Measurements from ENCODE around the gene FHIT.

The FHIT gene

DNA sequence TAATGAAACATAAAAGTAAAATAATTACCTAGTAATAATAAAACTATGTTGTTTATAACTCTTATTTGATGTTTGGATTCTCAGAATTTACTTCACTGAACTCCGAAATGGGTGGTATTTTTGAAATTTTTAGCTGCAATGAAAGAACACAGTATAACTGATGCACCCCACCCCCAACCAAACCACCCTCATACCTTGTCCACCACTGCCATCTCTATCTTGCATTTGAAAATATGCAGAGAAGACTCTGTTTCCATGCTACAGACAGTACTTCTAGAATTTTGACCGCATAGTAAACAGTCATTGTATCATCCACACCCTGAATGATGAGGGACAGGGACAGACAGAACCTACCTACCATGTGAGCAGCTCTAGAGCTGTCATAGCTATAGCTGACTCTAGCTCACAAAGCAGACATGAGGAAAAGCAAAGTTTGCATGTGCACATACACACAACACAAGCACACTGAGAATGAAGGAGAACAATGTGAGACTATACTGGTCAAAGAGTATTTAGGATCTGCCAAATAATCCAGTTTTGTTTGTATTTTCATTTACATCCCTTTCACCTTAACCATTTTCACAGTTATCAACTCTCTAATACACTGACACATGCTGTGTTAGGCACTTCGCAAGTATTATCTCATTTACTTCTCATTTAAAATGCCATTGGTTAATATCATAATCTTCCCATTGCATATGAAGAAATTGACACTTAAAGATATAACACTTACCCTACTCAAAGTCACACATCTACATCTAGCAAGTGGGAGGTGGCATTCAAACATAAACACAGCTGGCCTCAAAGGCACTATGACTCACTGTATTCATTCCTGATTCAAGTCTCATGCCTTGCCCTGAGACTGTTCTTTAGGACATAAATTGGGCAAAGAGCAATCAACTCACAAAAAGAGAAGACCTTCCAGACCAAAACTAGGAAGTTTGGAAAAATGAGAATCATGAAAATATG is 1186.8 kb downstream of the FHIT start:
- no peak for DNase-seq

- DNase-seq = no peak
Observed at GRCh38 chr3:60056404-60056803, 1194.8 kb downstream of the FHIT start.

DNA sequence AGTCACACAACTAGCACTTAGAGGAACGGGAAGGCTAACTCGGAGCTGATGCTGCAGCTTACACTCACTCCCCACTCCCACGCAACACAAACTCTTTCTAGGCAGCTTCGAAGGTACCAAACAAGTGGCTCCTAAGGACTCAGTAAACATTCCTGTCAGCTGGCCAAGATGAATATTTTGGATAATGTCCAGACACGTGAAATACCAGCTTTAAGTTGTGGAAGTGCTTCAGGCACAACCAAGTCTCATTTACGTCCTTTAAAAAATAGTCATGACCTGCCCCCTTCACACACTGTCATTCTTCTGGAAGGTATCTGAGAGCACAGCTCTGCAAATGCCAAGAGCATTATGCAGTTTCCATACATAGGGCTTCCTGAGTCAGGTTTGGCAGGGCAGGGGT is 1195.5 kb downstream of the FHIT start:
- no peak for DNase-seq

GRCh38 chr3:60053526-60054265 is 1197.6 kb downstream of the FHIT start:
- DNase-seq = no peak

DNA sequence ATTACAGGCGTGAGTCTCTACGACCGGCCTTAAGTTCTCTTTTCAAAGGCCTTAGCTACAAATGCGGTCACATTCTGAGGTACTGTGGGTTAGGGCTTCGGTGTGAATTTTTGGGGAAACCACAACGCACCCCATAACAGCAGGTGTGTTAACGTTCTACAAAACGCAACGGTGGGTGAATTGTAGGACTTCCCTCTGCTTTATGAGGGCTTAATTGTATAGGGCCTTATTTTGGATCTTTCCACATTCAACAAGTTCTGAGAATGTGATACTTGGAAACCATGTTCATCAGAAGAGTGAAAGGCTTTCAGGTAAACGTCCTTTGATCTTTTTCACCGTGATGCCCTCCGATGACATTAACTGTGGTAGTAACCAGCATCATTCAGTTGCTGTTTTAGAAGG is 1202.8 kb downstream of the FHIT start:
- DNase-seq = no peak

DNA sequence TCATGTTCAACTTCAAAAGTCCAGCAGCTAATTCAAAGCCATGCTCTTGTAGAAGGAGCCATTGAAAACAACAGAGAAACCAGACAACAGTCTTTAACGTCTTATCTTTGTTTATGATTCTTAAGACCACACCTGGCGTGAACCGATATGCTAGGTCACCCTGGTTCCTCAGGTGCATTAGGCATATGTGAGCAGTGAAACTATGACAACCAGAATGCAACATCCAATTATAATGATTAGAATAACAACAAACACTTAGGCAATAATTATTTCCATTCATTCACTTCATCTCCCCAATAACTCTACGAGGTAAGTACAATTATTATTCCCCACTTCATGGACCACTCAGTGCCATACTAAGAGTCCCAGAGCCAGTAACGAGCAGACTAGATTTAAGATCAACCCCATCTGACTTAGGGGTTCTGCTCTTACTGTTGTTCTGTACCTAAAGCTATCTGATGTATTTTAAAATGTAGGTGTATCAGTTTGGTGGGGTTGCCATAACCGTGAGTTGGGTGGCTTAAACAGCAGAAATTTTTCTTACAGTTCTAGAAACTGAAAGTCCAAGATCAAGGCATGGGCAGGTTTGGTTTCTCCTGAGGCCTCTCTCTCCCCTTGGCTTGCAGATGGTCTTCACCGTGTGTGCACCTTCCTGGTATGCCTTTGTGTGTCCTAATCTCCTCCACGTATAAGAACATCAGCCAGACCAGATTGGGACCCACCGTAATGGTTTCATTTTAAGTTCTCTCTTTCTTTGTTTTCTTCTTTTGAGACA is 1203.6 kb downstream of the FHIT start:
- DNase-seq = no peak

DNA sequence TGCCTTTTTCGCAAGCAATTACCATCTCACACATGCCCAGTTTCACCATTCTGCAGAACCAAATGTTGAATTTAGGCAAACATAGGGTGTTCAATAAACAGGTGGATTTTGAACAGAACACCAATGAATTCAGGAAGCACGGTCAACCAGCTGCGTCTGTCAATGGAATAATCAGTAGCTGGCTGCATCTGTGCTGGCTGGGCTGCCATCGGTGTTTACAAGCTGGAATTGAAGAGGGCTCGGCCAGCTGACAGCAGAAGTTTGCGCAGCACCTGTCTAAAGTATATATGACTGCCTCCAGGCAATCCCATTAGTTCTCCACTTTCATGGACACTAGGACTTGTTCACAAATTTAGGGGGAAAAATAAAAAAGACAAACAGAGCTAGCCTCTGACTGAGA is 1205.0 kb downstream of the FHIT start:
- DNase-seq = peak; percentile 14

GRCh38 chr3:60045686-60046085 is 1205.6 kb downstream of the FHIT start:
- DNase-seq = no peak

- no peak for DNase-seq
Observed at GRCh38 chr3:60036803-60037202, 1214.4 kb downstream of the FHIT start.

DNA sequence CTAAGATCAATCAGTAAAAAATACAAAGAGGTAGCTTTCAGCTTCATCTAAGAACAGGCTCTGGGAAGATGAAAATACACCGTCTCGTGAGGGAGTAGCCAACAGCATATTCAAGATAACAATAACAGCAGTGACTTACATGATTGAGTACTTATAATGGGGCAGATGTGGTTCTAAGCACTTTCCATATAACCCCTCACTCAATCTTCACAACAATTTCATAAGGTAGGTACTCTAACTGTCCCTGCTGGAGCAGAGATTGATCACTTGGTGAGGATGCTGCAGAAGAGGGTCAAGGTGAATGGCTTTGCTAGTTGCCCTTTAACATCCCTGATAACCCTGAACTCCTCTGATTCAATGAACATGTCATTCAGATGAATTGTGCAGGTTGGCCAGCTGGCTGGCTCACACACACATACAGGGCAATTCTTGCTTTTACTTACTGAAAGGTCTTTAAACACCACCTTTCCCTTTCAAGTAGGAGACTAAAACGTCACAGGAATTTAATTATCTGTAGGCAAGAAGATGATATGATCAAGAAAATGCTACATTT is 1217.3 kb downstream of the FHIT start:
- no peak for DNase-seq

- DNase-seq = no peak
Observed at GRCh38 chr3:60030982-60031381, 1220.3 kb downstream of the FHIT start.

DNA sequence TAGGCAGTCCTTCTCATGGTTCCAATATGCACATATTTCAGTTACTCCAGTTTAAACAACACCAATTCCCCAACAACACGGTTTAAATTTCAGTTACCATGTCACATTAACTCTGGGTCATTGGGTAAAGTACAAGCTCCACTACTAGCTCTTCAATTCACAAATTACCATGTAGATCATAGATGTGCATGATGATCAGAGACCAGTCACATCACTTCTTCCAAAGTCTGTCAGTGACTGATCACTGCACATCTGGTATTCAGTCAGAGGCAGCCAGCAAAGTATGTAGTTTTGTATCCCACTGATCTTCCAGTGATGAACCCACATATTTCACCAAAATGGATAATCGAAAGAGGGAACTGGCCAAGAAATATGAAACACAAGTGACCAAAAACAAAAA is 1223.0 kb downstream of the FHIT start:
- no peak for DNase-seq

DNA sequence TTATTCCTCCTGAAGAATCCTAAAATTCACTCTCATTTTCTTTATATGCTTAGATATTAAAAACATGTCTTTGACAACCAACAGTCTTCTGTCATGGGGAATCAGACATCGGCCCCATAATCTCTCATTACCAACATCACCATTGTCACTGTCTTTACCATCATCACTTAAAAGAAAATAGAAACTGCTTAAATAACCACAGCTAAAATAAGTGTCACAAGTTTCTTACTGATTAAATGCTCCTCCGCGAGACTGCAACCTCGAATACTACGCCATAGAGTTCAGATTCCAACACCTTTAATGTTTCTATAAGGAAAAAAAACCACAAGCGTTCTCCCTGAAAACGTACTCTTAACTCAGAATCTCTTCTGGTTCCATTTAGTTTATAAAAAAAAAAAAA is 1223.9 kb downstream of the FHIT start:
- DNase-seq = no peak

GRCh38 chr3:60025096-60026050 is 1225.9 kb downstream of the FHIT start:
- no peak for DNase-seq

DNA sequence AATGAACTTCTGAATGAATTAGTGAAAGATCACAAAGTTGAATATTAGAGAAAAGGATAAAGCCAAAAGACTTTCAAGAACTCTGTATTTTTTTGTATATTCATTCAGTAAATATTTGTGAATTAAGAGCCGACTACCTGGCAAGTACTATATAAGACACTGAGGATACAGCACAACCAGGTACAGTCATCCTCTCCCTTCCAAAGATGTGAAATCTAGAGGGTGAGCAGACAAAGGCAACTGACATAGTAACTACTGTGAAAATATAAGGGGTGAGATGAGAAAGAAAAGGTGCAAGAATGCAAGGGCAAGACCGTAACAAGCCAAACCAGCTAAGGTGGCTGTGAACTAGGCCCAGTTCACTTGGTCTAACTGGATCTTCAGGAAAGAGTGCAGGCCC is 1226.9 kb downstream of the FHIT start:
- no peak for DNase-seq

DNA sequence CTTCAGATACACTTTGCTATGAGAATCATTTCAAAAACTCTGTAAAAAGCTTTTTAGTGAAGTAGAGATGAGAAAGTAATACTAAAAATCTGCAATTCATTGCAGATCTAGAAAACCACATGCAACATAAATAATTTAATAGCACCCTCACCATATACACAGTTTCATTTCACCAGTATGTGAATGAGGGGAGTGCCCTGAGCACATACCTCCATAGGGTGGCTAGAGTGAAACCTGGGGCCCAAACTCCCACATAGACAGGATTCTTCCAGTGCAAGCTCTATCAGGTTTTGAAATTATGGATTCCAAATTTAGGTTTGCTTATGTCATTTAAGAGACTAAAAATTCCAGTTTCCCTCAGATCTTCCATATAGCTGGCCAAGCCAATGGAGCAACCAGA is 1228.1 kb downstream of the FHIT start:
- no peak for DNase-seq

GRCh38 chr3:60017631-60018030 is 1233.6 kb downstream of the FHIT start:
- DNase-seq = no peak

DNA sequence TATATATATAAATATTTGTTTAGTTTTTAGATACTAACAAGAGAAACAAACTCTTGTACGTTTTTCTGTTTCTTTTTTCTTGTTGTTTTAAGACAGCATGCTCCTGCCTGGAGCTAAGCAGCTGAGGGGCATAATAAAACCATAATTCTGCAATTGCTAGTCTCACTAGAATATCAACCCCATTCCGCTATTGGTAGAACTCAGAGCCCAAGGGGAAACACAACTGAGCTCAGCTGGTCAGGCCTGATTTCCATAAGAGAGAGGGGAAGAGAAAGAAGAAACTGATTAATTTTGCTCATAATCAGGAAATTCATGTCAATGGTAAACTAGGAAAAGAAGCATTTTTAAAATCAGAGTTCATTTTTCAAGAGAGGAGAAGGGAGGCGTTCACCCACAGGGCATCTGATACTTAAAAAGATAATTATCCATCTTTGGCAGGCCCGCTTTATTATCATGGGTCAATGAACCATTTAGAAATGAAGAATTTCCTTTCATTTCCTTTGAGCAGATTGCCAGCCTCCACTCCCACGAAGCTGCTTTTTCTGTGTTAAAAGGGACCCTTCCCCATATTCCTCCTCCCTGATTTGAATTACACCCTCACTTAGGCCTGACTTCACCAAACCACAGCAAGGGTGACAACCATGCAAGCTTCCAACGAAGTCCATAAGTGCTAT is 1236.1 kb downstream of the FHIT start:
- DNase-seq = no peak

DNA sequence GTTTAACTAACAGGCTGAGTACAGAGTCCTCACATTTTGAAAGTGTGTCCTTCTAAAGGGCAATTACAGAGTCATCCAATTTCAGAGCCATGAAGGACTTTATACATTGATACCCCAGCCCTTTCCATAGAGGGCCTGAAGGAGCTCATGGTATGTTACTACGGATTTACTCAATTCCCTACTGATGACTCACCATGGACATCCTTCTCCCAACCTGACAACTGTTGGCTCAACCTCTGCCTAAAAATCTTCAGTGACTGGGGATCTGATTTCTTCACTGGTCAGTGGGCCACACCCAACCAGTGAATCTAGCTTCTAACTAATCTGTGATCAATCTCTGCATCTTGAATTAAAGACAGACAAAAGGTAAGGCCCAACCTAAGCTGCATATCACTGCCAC is 1238.0 kb downstream of the FHIT start:
- no peak for DNase-seq

- no peak for DNase-seq
Observed at GRCh38 chr3:60011218-60011617, 1240.0 kb downstream of the FHIT start.

DNA sequence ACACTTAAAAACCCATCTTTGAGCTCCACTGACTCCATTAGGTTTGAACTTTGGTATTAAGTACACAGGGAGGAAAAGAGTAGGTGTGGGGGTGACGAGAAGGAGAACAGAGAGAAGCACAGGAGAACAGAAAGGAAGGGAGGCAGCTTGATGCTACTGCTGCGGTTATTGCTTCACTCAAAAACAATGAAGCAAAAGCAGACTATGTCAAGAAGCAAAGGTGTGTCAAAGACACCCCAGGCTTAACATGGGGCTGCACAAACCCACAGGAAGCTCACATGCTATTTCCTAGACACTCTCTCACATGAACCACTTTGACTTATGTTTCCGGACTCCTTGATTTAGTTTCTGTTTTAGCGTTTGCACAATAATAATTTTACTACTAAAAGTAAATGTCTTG is 1240.5 kb downstream of the FHIT start:
- DNase-seq = no peak
